ENCODE measurements around the gene UBE2U.
"Not testable (repeated sequence)": the region's sequence is repeated elsewhere in the genome, so short reads cannot be mapped to it uniquely, and the experiment has no call there.

Gene UBE2U

GRCh38 chr1:64241069-64241468 lies 37.6 kb downstream of the UBE2U start:
- H3K4me1 Mint-ChIP-seq (ENCODE audit: low read depth) = peaks cover 25% of the 10 kb centered on the region
- H3K27me3 Mint-ChIP-seq = peaks cover 8% of the 10 kb centered on the region
- H3K36me3 Mint-ChIP-seq (ENCODE audit: low read depth) = no peaks in the 10 kb centered on the region
- H3K9me3 Mint-ChIP-seq = no peaks in the 10 kb centered on the region
- no peak overlapping the region for H3K27ac Mint-ChIP-seq
- H3K4me3 Mint-ChIP-seq = no peak overlapping the region

GRCh38 chr1:64242895-64243756 lies 39.7 kb downstream of the UBE2U start:
- Mint-ChIP-seq H3K36me3 (ENCODE audit: low read depth) (no peaks in the 10 kb centered on the region), H3K27ac (peak overlapping the region; percentile 67), H3K9me3 (no peaks in the 10 kb centered on the region), H3K27me3 (peaks cover 9% of the 10 kb centered on the region), H3K4me3 (peak overlapping the region; percentile 71), H3K4me1 (ENCODE audit: low read depth) (peaks cover 25% of the 10 kb centered on the region)

GRCh38 chr1:64243757-64244080 lies 40.3 kb downstream of the UBE2U start:
- Mint-ChIP-seq H3K27me3 (peaks cover 12% of the 10 kb centered on the region), H3K27ac (peak overlapping the region; percentile 67), H3K4me3 (peak overlapping the region; percentile 71), H3K9me3 (no peaks in the 10 kb centered on the region), H3K4me1 (ENCODE audit: low read depth) (peaks cover 25% of the 10 kb centered on the region), H3K36me3 (ENCODE audit: low read depth) (no peaks in the 10 kb centered on the region)

GRCh38 chr1:64245495-64245894 lies 42.1 kb downstream of the UBE2U start:
- H3K27ac Mint-ChIP-seq = peak overlapping the region; percentile 84
- H3K4me3 Mint-ChIP-seq = peak overlapping the region; percentile 68
- H3K4me1 Mint-ChIP-seq (ENCODE audit: low read depth) = peaks cover 25% of the 10 kb centered on the region
- no peaks in the 10 kb centered on the region for H3K9me3 Mint-ChIP-seq
- H3K27me3 Mint-ChIP-seq = peaks cover 21% of the 10 kb centered on the region
- H3K36me3 Mint-ChIP-seq (ENCODE audit: low read depth) = no peaks in the 10 kb centered on the region

- Mint-ChIP-seq H3K9me3 (no peaks in the 10 kb centered on the region), H3K27ac (no peak overlapping the region), H3K36me3 (ENCODE audit: low read depth) (no peaks in the 10 kb centered on the region), H3K4me3 (no peak overlapping the region), H3K27me3 (peaks cover 21% of the 10 kb centered on the region), H3K4me1 (ENCODE audit: low read depth) (peaks cover 25% of the 10 kb centered on the region)
These were observed 43.0 kb downstream of the UBE2U start for GRCh38 chr1:64246294-64246917.

- Mint-ChIP-seq H3K9me3 (no peaks in the 10 kb centered on the region), H3K27ac (no peak overlapping the region), H3K4me3 (no peak overlapping the region), H3K27me3 (peaks cover 27% of the 10 kb centered on the region), H3K36me3 (ENCODE audit: low read depth) (no peaks in the 10 kb centered on the region), H3K4me1 (ENCODE audit: low read depth) (peaks cover 24% of the 10 kb centered on the region)
These were observed 44.6 kb downstream of the UBE2U start for GRCh38 chr1:64248065-64248464.

GRCh38 chr1:64250472-64250871 lies 47.0 kb downstream of the UBE2U start:
- not testable (repeated sequence) for H3K4me3 Mint-ChIP-seq; H3K27ac Mint-ChIP-seq; H3K4me1 Mint-ChIP-seq (ENCODE audit: low read depth); H3K36me3 Mint-ChIP-seq (ENCODE audit: low read depth); H3K9me3 Mint-ChIP-seq
- peaks cover 51% of the 10 kb centered on the region for H3K27me3 Mint-ChIP-seq

- H3K27me3 Mint-ChIP-seq = peaks cover 50% of the 10 kb centered on the region
These were observed 48.5 kb downstream of the UBE2U start for GRCh38 chr1:64251971-64252370.

GRCh38 chr1:64257233-64257632 lies 53.8 kb downstream of the UBE2U start:
- H3K27ac Mint-ChIP-seq; H3K36me3 Mint-ChIP-seq (ENCODE audit: low read depth); H3K4me1 Mint-ChIP-seq (ENCODE audit: low read depth); H3K9me3 Mint-ChIP-seq; H3K4me3 Mint-ChIP-seq: not testable (repeated sequence)
- peaks cover 42% of the 10 kb centered on the region for H3K27me3 Mint-ChIP-seq

More at GRCh38 chr1:64251971-64252370, 48.5 kb downstream of the UBE2U start:
- Mint-ChIP-seq H3K9me3 (no peaks in the 10 kb centered on the region), H3K4me1 (ENCODE audit: low read depth) (no peaks in the 10 kb centered on the region), H3K4me3 (no peak overlapping the region), H3K36me3 (ENCODE audit: low read depth) (no peaks in the 10 kb centered on the region), H3K27ac (no peak overlapping the region)

- H3K4me3 Mint-ChIP-seq; H3K36me3 Mint-ChIP-seq (ENCODE audit: low read depth); H3K27ac Mint-ChIP-seq; H3K4me1 Mint-ChIP-seq (ENCODE audit: low read depth); H3K9me3 Mint-ChIP-seq: not testable (repeated sequence)
- peaks cover 43% of the 10 kb centered on the region for H3K27me3 Mint-ChIP-seq
These were observed 55.0 kb downstream of the UBE2U start for GRCh38 chr1:64258444-64258843.

GRCh38 chr1:64263335-64263734 lies 59.9 kb downstream of the UBE2U start:
- H3K36me3 Mint-ChIP-seq (ENCODE audit: low read depth) = no peaks in the 10 kb centered on the region
- no peak overlapping the region for H3K4me3 Mint-ChIP-seq
- no peak overlapping the region for H3K27ac Mint-ChIP-seq
- no peaks in the 10 kb centered on the region for H3K9me3 Mint-ChIP-seq
- no peaks in the 10 kb centered on the region for H3K4me1 Mint-ChIP-seq (ENCODE audit: low read depth)
- H3K27me3 Mint-ChIP-seq = peaks cover 33% of the 10 kb centered on the region

GRCh38 chr1:64263856-64264255 lies 60.4 kb downstream of the UBE2U start:
- H3K4me1 Mint-ChIP-seq (ENCODE audit: low read depth) = no peaks in the 10 kb centered on the region
- peaks cover 33% of the 10 kb centered on the region for H3K27me3 Mint-ChIP-seq
- H3K36me3 Mint-ChIP-seq (ENCODE audit: low read depth) = no peaks in the 10 kb centered on the region
- no peaks in the 10 kb centered on the region for H3K9me3 Mint-ChIP-seq
- H3K4me3 Mint-ChIP-seq = no peak overlapping the region
- H3K27ac Mint-ChIP-seq = no peak overlapping the region

GRCh38 chr1:64265141-64265540 lies 61.7 kb downstream of the UBE2U start:
- H3K4me1 Mint-ChIP-seq (ENCODE audit: low read depth) = no peaks in the 10 kb centered on the region
- no peaks in the 10 kb centered on the region for H3K9me3 Mint-ChIP-seq
- H3K27me3 Mint-ChIP-seq = peaks cover 33% of the 10 kb centered on the region
- no peak overlapping the region for H3K27ac Mint-ChIP-seq
- no peak overlapping the region for H3K4me3 Mint-ChIP-seq
- H3K36me3 Mint-ChIP-seq (ENCODE audit: low read depth) = no peaks in the 10 kb centered on the region

GRCh38 chr1:64266991-64267390 lies 63.6 kb downstream of the UBE2U start:
- H3K27ac Mint-ChIP-seq = no peak overlapping the region
- H3K4me3 Mint-ChIP-seq = no peak overlapping the region
- no peaks in the 10 kb centered on the region for H3K9me3 Mint-ChIP-seq

GRCh38 chr1:64268653-64269557 lies 65.5 kb downstream of the UBE2U start:
- Mint-ChIP-seq H3K4me3 (no peak overlapping the region), H3K27me3 (peaks cover 15% of the 10 kb centered on the region), H3K36me3 (ENCODE audit: low read depth) (no peaks in the 10 kb centered on the region)

More at GRCh38 chr1:64266991-64267390, 63.6 kb downstream of the UBE2U start:
- no peaks in the 10 kb centered on the region for H3K4me1 Mint-ChIP-seq (ENCODE audit: low read depth)
- H3K36me3 Mint-ChIP-seq (ENCODE audit: low read depth) = no peaks in the 10 kb centered on the region
- peaks cover 26% of the 10 kb centered on the region for H3K27me3 Mint-ChIP-seq

More at GRCh38 chr1:64268653-64269557, 65.5 kb downstream of the UBE2U start:
- Mint-ChIP-seq H3K27ac (no peak overlapping the region), H3K9me3 (no peaks in the 10 kb centered on the region), H3K4me1 (ENCODE audit: low read depth) (no peaks in the 10 kb centered on the region)

All from stimulated activated naive CD8-positive, alpha-beta T cell treated with anti-CD3 and anti-CD28 coated beads, Interleukin-15, Interleukin-2, amounts not matched to agents 100 ng/mL and 50 ng/mL, for 24 hours (primary cell).